Liver (tissue), 9 donors: ENCODE measurements around the gene GADD45B. TPM values are rescaled to one million over a fixed set of nuclear protein-coding genes. Genes with fewer than 3 reads are reported as not detected.

Experiments
- DNase-seq: peaks from one replicate; pipeline ENCODE4 v3.0.0-alpha.2; 2017; ENCODE audit warnings: low spot score
- H3K27ac ChIP-seq, 2 donors: one replicate each; pipeline ENCODE4 v1.7.0; 2013; ENCODE audit warnings: inconsistent platforms in 2 of 2, low read length in 2 of 2, control low read depth in 1 of 2, low read depth in 1 of 2, mild to moderate bottlenecking in 1 of 2
- H3K27me3 ChIP-seq, 4 donors: one replicate each; pipeline versions ENCODE4 v1.6.1 to v1.7.0; 2013; ENCODE audit warnings: low read length in 3 of 4, inconsistent platforms in 1 of 4, mild to moderate bottlenecking in 1 of 4, moderate library complexity in 1 of 4; ENCODE audit not compliant: control insufficient read depth in 4 of 4, insufficient read depth in 4 of 4
- H3K36me3 ChIP-seq, 4 donors: one replicate each; pipeline versions ENCODE4 v1.6.1 to v1.7.0; 2013; ENCODE audit warnings: low read length in 3 of 4, mild to moderate bottlenecking in 3 of 4, low read depth in 1 of 4, moderate library complexity in 1 of 4; ENCODE audit not compliant: control insufficient read depth in 4 of 4, insufficient read depth in 3 of 4
- H3K4me1 ChIP-seq, 4 donors: one replicate each; pipeline versions ENCODE4 v1.6.1 to v1.7.0; 2013; ENCODE audit warnings: low read length in 3 of 4, mild to moderate bottlenecking in 3 of 4, moderate library complexity in 1 of 4; ENCODE audit not compliant: control insufficient read depth in 4 of 4, insufficient read depth in 4 of 4
- H3K4me3 ChIP-seq, 3 donors: one replicate each; pipeline versions ENCODE4 v1.6.1 to v1.7.0; 2013; ENCODE audit warnings: low read length in 3 of 3, control low read depth in 1 of 3, low read depth in 1 of 3, mild to moderate bottlenecking in 1 of 3
- H3K9ac ChIP-seq, 2 donors: one replicate each; pipeline ENCODE4 v1.7.0; 2013; ENCODE audit warnings: low read length in 2 of 2, mild to moderate bottlenecking in 2 of 2, moderate library complexity in 2 of 2, control low read depth in 1 of 2, low read depth in 1 of 2
- H3K9me3 ChIP-seq, 4 donors: one replicate each; pipeline versions ENCODE4 v1.6.1 to v1.7.0; 2013; ENCODE audit warnings: low read length in 3 of 4; ENCODE audit not compliant: control insufficient read depth in 4 of 4
- ATF3 ChIP-seq: IDR thresholded peaks from 2 replicates; pipeline ENCODE4 v1.6.1; 2016; ENCODE audit warnings: antibody characterized with exemption
- CTCF ChIP-seq: fragments of 150-350 bp; IDR thresholded peaks from 2 replicates; pipeline ENCODE4 v1.5.1; 2017; ENCODE audit warnings: improper control_type of control experiment, low read depth, low read length; ENCODE audit not compliant: missing input control
- FOXA2 ChIP-seq: IDR thresholded peaks from 2 replicates; pipeline ENCODE4 v1.6.1; 2016; ENCODE audit warnings: antibody characterized with exemption
- GABPA ChIP-seq, 2 donors: IDR thresholded peaks in 1 of 2; conservative IDR thresholded peaks in 1 of 2; 2 replicates each; pipeline ENCODE4 v1.6.1; 2016; ENCODE audit warnings: antibody characterized with exemption in 2 of 2, mild to moderate bottlenecking in 1 of 2, moderate library complexity in 1 of 2
- HNF4A ChIP-seq, 2 donors: conservative IDR thresholded peaks; 2 replicates each; pipeline ENCODE4 v1.6.1; 2016; ENCODE audit warnings: antibody characterized with exemption in 2 of 2, mild to moderate bottlenecking in 2 of 2
- HNF4G ChIP-seq: IDR thresholded peaks from 2 replicates; pipeline ENCODE4 v1.6.1; 2016; ENCODE audit warnings: antibody characterized with exemption
- JUND ChIP-seq, 2 donors: IDR thresholded peaks; 2 replicates each; pipeline ENCODE4 v1.6.1; 2016; ENCODE audit warnings: antibody characterized with exemption in 2 of 2
- NR2F2 ChIP-seq: IDR thresholded peaks from 2 replicates; pipeline ENCODE4 v1.6.1; 2016; ENCODE audit warnings: antibody characterized with exemption
- RXRA ChIP-seq, 2 donors: IDR thresholded peaks; 2 replicates each; pipeline ENCODE4 v1.6.1; 2017 to 2018; ENCODE audit warnings: antibody characterized with exemption in 2 of 2, mild to moderate bottlenecking in 1 of 2
- TAF1 ChIP-seq: conservative IDR thresholded peaks from 2 replicates; pipeline ENCODE4 v1.6.1; 2016; ENCODE audit warnings: antibody characterized with exemption, mild to moderate bottlenecking
- YY1 ChIP-seq: IDR thresholded peaks from 2 replicates; pipeline ENCODE4 v1.6.1; 2016; ENCODE audit warnings: antibody characterized with exemption, mild to moderate bottlenecking
- WGBS: extraction: QIAGEN DNeasy Blood & Tissue Kit; methylation state at CpG from one replicate; pipeline ENCODE4 v1.1.7; 2013; 5-methylcytosine and 5-hydroxymethylcytosine counted together
- polyA plus RNA-seq, 2 donors: library from polyadenylated mRNA; stranded (reverse) in 1 of 2; unstranded in 1 of 2; fragments of 200-250 nt in 1 of 2; fragments of >200 nt in 1 of 2; fragmentation: Nextera tagmentation in 1 of 2; extraction: Ambion mirVana in 1 of 2; gene quantifications; one replicate each; pipeline versions ENCODE4 v1.2.1 to v1.2.3, GENCODE V29; 2013 to 2015
- total RNA-seq, 2 donors: library from RNA; depleted of rRNA; stranded (reverse); fragments of >200 nt; gene quantifications; one replicate each; pipeline ENCODE4 v1.2.3, GENCODE V29; 2014
- TF ChIP-seq, protein P1 (sequence below): IDR thresholded peaks from 2 replicates; pipeline ENCODE4 v1.6.1; 2016; ENCODE audit warnings: antibody characterized with exemption
- TF ChIP-seq, protein P2 (sequence below): IDR thresholded peaks from 2 replicates; pipeline ENCODE4 v1.6.1; 2016; ENCODE audit warnings: antibody characterized with exemption, mild to moderate bottlenecking
- donor health status: healthy.
- donor health status: healthy.
- donor health status: healthy.
- donor health status: healthy.
- donor health status: healthy.

GADD45B gene
- total and polyA plus RNA-seq, 4 donors, result 11.6 to 86.3 (median 82.4) TPM

- no peak for TF ChIP-seq CTCF
- no peak for TF ChIP-seq TAF1
- no peak for TF ChIP-seq GABPA (IDR thresholded peaks at IDR 0.05 in 1 of 2, conservative IDR thresholded peaks at IDR 0.05 in 1 of 2)
- TF ChIP-seq, protein P1, sequence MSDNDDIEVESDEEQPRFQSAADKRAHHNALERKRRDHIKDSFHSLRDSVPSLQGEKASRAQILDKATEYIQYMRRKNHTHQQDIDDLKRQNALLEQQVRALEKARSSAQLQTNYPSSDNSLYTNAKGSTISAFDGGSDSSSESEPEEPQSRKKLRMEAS, result no peak
- TF ChIP-seq YY1, result no peak
Measured at GRCh38 chr19:2428756-2429711, 46.9 kb upstream of the GADD45B start (continued).

GRCh38 chr19:2429917-2430535 is 45.9 kb upstream of the GADD45B start:
- no peak overlapping the region for H3K4me3 ChIP-seq
- peaks cover 9 to 27% (median 22%) of the 10 kb centered on the region in 4 donors for H3K4me1 ChIP-seq
- TF ChIP-seq JUND (IDR thresholded peaks at IDR 0.05) (no peak), FOXA2 (no peak), HNF4A (conservative IDR thresholded peaks at IDR 0.05) (no peak), NR2F2 (no peak), YY1 (no peak), CTCF (no peak), HNF4G (no peak), RXRA (IDR thresholded peaks at IDR 0.05) (no peak), ATF3 (no peak)
- TF ChIP-seq, protein P2, sequence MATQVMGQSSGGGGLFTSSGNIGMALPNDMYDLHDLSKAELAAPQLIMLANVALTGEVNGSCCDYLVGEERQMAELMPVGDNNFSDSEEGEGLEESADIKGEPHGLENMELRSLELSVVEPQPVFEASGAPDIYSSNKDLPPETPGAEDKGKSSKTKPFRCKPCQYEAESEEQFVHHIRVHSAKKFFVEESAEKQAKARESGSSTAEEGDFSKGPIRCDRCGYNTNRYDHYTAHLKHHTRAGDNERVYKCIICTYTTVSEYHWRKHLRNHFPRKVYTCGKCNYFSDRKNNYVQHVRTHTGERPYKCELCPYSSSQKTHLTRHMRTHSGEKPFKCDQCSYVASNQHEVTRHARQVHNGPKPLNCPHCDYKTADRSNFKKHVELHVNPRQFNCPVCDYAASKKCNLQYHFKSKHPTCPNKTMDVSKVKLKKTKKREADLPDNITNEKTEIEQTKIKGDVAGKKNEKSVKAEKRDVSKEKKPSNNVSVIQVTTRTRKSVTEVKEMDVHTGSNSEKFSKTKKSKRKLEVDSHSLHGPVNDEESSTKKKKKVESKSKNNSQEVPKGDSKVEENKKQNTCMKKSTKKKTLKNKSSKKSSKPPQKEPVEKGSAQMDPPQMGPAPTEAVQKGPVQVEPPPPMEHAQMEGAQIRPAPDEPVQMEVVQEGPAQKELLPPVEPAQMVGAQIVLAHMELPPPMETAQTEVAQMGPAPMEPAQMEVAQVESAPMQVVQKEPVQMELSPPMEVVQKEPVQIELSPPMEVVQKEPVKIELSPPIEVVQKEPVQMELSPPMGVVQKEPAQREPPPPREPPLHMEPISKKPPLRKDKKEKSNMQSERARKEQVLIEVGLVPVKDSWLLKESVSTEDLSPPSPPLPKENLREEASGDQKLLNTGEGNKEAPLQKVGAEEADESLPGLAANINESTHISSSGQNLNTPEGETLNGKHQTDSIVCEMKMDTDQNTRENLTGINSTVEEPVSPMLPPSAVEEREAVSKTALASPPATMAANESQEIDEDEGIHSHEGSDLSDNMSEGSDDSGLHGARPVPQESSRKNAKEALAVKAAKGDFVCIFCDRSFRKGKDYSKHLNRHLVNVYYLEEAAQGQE, result no peak
- TF ChIP-seq, protein P1, result no peak
- no peak overlapping the region for H3K9ac ChIP-seq
- H3K36me3 ChIP-seq, result peaks cover 0 to 15% (median 9%) of the 10 kb centered on the region in 4 donors
- no peaks in the 10 kb centered on the region for H3K27me3 ChIP-seq
- no peak overlapping the region for H3K27ac ChIP-seq
- DNase-seq, result no peak
- H3K9me3 ChIP-seq, result no peaks in the 10 kb centered on the region
- WGBS, result 94% methylated on average over 25 of the region's 25 CpGs
